Activated gamma-delta T cell treated with anti-CD3 and anti-CD28 coated beads, Interleukin-2, amount 50 U/mL, for 16 hours (primary cell): Measurements from ENCODE around the gene CACNA2D4.

Experiments used
- DNase-seq: peaks from one replicate; pipeline ENCODE4 v3.0.0-alpha.2; 2020; ENCODE audit warnings: low read depth

CACNA2D4 gene

GRCh38 chr12:1778911-1779310, 139.5 kb downstream of the CACNA2D4 start:
- DNase-seq = no peak

- DNase-seq = no peak
Measured at GRCh38 chr12:1777798-1778197, 140.7 kb downstream of the CACNA2D4 start.

GRCh38 chr12:1776170-1776921, 142.1 kb downstream of the CACNA2D4 start:
- DNase-seq = no peak

GRCh38 chr12:1773937-1774655, 144.4 kb downstream of the CACNA2D4 start:
- no peak for DNase-seq

- DNase-seq = no peak
Measured at GRCh38 chr12:1769809-1770494, 148.5 kb downstream of the CACNA2D4 start.

GRCh38 chr12:1768615-1769014, 149.8 kb downstream of the CACNA2D4 start:
- DNase-seq = no peak

- DNase-seq = no peak
Measured at GRCh38 chr12:1767407-1768090, 150.9 kb downstream of the CACNA2D4 start.

- DNase-seq = no peak
Measured at GRCh38 chr12:1766110-1766509, 152.3 kb downstream of the CACNA2D4 start.

GRCh38 chr12:1763153-1763552, 155.3 kb downstream of the CACNA2D4 start:
- no peak for DNase-seq

- no peak for DNase-seq
Measured at GRCh38 chr12:1761857-1762256, 156.6 kb downstream of the CACNA2D4 start.

GRCh38 chr12:1760566-1761382, 157.7 kb downstream of the CACNA2D4 start:
- no peak for DNase-seq

- no peak for DNase-seq
Measured at GRCh38 chr12:1758887-1759286, 159.6 kb downstream of the CACNA2D4 start.

GRCh38 chr12:1758376-1758775, 160.1 kb downstream of the CACNA2D4 start:
- DNase-seq = no peak

- DNase-seq = no peak
Measured at GRCh38 chr12:1750300-1750699, 168.2 kb downstream of the CACNA2D4 start.

- no peak for DNase-seq
Measured at GRCh38 chr12:1749019-1749418, 169.4 kb downstream of the CACNA2D4 start.

- DNase-seq = no peak
Measured at GRCh38 chr12:1747609-1748008, 170.8 kb downstream of the CACNA2D4 start.

GRCh38 chr12:1744932-1745331, 173.5 kb downstream of the CACNA2D4 start:
- DNase-seq = no peak
